Stimulated activated CD4-positive, alpha-beta T cell treated with anti-CD3 and anti-CD28 coated beads, Interleukin-1b, Interleukin-23, amount 100 ng/mL, for 4 hours (primary cell): Measurements from ENCODE around the gene PMF1.
A peak's percentile ranks its signal among the peaks of the same experiment; 100 is the strongest.

ENCODE experiments used
- DNase-seq, 2 donors: peaks; one replicate each; pipeline ENCODE4 v3.0.0-alpha.2; 2020; ENCODE audit warnings: low read depth in 2 of 2

PMF1 gene

DNA sequence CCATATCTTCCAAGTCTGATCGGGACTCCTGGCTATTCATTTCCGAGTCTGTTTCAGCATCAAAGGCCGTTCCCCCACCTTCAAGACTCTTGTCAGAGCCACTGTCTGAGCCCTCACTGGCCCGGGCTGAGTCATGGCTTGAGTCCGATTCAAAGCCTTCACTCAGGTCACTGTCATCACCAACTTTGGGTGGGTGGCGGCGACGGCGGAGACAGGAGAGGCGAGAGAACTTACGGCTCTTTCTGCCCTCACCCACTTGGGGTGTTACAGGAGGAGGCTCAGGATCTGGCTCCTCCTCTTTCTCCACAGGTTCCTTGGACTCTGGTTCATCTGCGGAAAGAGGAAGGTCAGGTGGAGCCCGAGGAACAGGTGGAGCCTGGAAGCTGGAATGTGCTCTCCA is 53.2 kb downstream of the PMF1 start:
- no peak for DNase-seq

DNA sequence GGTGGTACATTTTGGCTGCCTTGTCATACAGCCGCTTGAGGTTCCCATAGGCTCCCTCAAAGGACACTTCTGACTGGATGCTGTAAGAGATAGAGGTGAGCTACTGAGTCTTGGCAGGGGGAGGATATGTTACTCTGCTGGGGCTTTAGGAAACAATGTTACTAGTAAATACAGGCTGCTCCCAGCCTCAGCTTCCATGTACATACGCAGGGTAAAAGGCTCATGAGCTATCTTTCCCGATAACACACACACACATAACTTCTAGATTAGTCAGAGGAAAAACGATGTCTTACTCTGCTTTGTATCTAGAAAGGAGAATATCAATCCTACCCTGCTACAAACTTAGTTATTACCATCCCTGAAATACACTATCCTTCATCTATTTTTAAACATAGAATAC is 55.5 kb downstream of the PMF1 start:
- DNase-seq = no peak

DNA sequence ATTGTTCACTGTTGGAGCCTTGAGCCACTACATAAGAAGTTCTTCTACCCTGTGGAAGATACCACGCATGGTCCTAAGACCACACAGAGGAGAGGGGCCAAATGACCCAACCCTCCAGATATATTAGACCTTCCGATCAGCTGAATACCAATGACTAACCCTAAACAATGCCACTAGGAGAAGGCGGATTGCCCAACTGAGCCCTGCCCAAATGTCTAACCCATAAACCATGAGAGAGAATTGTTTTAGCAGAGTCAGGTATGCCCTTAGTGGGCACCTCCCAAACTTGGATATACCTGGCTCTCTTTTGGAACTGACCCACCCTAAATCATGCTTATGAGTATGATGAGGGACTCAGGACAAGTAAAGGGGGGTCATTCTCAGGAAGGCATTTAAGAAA is 57.5 kb downstream of the PMF1 start:
- no peak for DNase-seq

DNA sequence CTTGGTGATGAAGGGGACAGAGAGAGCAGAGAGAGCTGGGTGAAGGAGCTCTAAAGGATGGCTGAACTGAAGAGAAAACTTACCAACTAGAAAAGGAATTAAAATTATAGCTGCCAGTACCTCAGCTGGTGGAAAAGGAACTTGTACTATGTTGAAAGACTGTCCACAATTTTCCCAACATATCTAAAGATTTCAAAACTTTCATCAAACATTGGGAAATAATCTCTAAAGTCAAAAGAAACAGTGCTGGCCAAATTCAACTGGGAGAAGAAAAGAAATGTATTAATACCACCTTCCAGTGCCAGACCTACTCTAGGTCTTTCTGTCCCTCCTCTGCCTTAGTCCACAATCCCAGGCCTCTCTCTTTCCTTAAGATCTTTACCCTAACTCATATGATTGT is 63.7 kb downstream of the PMF1 start:
- DNase-seq = no peak

DNA sequence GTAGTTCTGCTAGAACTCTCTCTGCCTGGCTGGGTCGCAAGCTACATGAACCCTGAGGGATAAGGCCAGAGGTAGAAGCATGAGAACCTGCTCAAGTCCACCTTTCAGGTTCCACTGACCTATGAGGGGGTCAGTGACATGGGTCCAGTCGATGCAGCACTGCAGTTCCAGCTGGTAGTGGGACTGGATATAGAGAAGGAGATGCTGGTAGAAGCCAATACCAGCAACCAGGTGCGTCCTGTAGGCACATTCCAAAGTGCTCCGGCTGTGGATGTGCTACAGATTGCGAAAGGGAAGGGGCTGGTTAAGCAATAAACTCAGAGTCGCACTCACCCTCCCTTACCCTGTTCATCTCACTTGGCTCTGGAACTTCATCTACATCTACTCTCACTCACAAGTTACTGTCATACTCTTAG is 64.2 kb downstream of the PMF1 start:
- DNase-seq = no peak

- no peak for DNase-seq
These were observed 67.0 kb downstream of the PMF1 start for GRCh38 chr1:156279837-156280236.

DNA sequence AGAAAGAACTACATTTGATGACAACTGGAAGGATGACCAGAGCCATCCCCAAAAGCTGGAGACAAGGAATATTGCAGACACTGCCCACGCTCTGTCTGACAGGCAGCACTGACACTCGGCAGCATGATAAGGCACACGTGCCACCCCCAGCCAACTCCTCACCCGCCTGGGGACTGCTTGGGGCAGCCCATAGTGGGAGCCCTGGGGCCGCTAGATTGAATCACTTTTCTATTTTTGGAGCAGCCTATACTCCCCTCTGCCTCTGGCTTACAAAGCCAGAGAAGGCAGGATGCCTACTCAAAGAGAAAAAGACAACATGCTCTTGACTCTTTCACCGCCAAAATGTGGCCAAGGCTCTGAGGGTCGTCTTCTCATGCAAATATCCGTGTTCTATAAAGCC is 68.5 kb downstream of the PMF1 start:
- peak in 1 of 2 donors; percentile 34 for DNase-seq

DNA sequence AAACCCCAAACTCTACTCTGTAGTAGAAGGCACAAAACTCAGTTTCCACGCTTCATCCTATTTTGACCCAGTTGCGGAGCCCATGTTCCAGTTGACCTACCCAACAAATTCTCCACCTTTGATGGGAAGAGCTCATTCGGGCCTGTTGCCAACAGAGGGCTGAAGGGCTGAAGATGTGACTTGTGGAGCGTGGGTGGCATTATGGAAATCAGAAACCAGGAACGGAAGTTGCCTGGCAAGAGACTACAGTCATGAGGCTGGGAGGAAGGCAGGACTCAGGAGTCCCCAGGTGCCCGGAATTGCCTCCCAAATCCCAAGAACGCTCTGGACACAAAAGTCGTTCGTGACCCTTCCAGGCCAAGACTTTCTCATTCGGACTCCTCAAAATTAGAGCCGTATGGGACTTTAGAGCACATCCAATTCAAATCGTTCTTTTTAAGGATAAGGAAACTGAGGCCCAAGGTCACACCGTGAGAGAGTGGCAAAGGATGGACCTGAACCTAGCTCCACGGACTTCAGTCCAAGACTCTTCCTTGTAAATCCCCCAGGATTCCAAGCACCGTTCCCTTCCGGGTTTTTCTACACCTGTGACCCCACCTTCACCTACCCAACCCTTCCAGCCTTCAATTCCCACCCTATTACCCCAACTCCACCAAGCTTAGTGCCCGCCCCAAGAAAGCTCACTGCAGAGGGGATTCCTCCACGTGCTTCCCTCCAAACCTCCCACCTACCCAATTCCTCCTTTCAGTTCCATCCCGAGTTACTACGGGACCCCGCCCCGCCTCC is 69.1 kb downstream of the PMF1 start:
- DNase-seq = no peak

DNA sequence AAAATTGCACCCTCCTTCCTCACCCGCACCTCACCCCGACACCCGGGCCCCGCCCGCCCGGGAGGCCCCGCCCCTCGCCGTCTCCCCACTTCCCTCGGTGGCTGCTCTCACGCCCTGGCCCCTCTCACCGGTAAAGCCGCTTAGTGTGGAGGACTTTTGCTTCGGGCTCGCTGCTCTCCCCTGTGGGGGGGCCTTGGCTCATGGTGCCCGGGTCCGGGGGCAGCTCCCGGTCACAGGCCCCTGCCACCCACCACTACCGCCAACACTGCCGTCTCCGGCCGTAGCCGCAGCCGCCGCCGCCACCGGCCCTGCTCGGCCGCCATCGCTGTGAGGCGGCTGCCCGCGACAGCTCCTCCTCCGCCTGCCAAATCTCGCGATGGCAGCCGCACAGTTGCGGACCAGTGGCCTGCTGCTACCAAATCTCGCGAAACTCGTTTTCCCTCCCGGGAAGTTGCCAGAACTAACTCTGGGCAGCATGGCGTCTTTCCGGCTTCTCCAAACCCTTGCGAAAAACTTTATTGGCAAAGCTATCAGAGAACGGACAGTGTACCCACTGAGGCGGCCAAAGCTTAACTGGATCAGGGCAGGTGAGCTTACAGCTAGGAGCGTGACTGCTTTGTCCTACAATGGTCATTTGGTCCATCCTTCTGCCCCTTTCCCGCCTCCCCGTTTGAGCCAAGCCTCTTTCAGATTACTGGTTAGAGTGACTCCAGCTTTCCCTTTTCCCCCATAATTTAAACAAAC is 69.8 kb downstream of the PMF1 start, which contains the start of gene SMG5:
Gene SMG5, minus strand, starts transcription at position 347 of the 744 bp plus-strand sequence. Its CDS starts 145 bp downstream, at position 202.
- peak; percentile 89 to 92 for DNase-seq

GRCh38 chr1:156283521-156283920 is 70.7 kb downstream of the PMF1 start:
- DNase-seq = no peak

DNA sequence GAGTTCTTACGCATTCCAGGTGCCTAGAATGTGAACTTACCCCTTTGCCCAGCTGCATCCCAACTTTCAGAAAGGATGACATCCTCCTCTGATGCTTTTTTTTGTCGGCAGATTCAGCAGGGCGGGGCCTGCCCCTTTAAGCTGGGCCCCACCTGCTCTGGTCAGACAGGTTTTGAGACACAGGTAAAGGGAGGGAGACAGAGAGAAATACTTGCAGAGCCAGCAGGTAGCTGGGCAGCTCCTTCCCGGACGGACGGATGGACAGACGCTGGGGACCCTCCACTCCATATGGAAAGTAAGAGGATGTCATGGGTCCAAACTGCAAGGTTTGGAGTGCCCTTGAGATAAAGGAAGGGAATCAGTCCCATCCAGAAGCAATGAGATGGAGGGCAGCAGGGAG is 71.3 kb downstream of the PMF1 start, which contains the start of gene TMEM79:
Gene TMEM79, plus strand, starts transcription at position 214 of the 400 bp plus-strand sequence. CDS start 902 bp downstream, outside the sequence.
- no peak for DNase-seq

DNA sequence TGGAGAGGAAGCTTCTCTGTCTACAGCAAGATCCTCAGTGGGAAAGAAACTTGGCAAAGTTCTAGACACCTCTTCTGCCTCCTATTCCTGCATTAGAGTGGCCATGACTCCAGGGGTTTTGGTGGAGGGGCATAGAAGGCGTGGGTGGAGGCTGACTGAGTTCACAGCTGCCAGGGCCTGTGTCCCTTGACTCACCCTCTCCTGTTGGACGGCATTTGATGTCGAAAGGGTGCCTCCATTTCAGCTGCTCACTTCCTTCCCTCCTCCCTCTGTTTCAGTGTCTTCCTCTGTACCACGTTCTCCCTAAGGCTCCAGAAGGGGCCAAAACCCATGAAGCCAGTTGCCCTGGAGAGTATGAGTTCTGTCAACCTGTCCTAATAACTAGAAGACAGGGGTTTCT is 72.0 kb downstream of the PMF1 start:
- no peak for DNase-seq

GRCh38 chr1:156285437-156285836 is 72.6 kb downstream of the PMF1 start:
- no peak for DNase-seq

GRCh38 chr1:156286061-156286460 is 73.3 kb downstream of the PMF1 start:
- no peak for DNase-seq
